HG02970 (cell line): ENCODE results near the gene PABPN1.
A peak's percentile ranks its signal among the peaks of the same experiment; 100 is the strongest.
"Not testable (repeated sequence)": the region's sequence is repeated elsewhere in the genome, so short reads cannot be mapped to it uniquely, and the experiment has no call there.

Experiments used
- ATAC-seq: cut with Tn5 transposase; IDR thresholded peaks from one replicate; pipeline ENCODE4 v1.9.1; 2021; ENCODE audit warnings: mild to moderate bottlenecking, moderate library complexity, moderate number of reproducible peaks; ENCODE audit not compliant: unreplicated experiment, low FRiP score

The PABPN1 gene, protein sequence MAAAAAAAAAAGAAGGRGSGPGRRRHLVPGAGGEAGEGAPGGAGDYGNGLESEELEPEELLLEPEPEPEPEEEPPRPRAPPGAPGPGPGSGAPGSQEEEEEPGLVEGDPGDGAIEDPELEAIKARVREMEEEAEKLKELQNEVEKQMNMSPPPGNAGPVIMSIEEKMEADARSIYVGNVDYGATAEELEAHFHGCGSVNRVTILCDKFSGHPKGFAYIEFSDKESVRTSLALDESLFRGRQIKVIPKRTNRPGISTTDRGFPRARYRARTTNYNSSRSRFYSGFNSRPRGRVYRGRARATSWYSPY

GRCh38 chr14:23320584-23321571 is at the start of gene PABPN1:
Gene PABPN1 (plus strand): TSS chr14:23321457. CDS start chr14:23321470, 13 bp downstream.
- ATAC-seq = peak; percentile 93

- ATAC-seq = no peak
These were observed 45.8 kb upstream of the PABPN1 start for GRCh38 chr14:23275412-23275811.

- ATAC-seq = no peak
These were observed 44.1 kb upstream of the PABPN1 start for GRCh38 chr14:23277189-23277588.

DNA sequence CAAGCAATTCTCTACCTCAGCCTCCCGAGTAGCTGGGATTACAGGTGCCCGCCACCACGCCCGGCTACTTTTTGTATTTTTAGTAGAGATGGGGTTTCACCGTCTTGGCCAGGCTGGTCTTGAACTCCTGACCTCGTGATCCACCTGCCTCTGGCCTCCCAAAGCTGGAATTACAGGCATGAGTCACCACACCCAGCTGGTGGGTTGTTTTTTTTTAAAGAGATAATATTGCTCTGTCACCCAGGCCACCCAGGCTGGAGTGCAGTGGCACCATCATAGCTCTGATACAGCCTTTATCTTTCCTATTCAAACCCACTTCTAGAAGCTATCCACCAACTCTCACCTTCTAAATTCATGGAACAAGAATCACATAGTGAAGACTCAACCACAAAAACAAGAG is 43.3 kb upstream of the PABPN1 start:
- not testable (repeated sequence) for ATAC-seq

GRCh38 chr14:23281247-23281646 is 40.0 kb upstream of the PABPN1 start:
- no peak for ATAC-seq

GRCh38 chr14:23284654-23285529 is 36.4 kb upstream of the PABPN1 start:
- ATAC-seq = no peak

GRCh38 chr14:23285530-23286019 is 35.7 kb upstream of the PABPN1 start:
- ATAC-seq = no peak

DNA sequence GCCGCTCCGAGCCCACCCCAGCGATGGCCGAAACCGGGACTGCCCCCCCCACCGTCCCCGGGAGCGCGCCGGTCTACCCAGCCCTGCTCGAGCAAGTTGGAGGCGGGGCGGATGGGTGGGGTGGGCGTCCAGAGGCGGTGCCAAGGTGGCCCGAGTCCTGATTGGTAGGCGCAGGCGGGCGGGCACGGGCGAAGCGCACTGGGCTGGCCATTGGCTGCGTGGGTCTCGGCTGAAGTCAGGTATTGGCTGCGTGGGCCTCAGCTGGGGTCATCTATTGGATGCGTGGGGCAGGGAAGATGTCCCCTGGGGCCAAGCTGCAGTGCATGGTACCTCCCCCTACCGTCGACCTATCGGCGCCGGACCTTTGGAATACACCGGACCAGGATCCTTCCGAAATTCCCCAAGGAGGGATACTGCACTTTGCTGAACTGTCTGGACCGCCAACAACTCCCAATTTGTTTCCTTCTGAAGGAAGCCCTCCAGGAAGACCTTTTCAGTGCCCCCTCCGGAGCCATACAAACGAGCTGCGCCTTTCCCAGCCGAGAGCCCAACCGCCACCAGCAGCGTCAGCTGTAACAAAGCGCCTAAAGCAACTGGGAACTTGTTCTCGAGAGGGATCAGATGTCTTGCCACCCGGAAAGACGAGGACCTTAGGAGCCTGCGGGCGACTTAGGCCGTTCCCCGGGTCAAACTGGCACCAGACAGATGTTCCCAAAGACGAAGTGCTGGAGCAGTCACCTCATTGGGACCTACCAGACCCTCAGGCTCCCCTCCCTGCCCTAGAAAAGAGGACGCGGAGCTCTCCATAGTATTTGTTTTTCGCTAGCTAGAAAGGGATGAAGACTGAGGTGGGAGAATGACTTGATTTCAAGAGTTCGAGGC is 35.0 kb upstream of the PABPN1 start, which contains the start of gene HOMEZ:
Gene HOMEZ (minus strand): TSS at position 113 of the 882 bp plus-strand sequence. CDS start 180 bp downstream, outside the sequence.
- ATAC-seq = peak; percentile 97

GRCh38 chr14:23286902-23287479 is 34.3 kb upstream of the PABPN1 start:
- ATAC-seq = no peak

DNA sequence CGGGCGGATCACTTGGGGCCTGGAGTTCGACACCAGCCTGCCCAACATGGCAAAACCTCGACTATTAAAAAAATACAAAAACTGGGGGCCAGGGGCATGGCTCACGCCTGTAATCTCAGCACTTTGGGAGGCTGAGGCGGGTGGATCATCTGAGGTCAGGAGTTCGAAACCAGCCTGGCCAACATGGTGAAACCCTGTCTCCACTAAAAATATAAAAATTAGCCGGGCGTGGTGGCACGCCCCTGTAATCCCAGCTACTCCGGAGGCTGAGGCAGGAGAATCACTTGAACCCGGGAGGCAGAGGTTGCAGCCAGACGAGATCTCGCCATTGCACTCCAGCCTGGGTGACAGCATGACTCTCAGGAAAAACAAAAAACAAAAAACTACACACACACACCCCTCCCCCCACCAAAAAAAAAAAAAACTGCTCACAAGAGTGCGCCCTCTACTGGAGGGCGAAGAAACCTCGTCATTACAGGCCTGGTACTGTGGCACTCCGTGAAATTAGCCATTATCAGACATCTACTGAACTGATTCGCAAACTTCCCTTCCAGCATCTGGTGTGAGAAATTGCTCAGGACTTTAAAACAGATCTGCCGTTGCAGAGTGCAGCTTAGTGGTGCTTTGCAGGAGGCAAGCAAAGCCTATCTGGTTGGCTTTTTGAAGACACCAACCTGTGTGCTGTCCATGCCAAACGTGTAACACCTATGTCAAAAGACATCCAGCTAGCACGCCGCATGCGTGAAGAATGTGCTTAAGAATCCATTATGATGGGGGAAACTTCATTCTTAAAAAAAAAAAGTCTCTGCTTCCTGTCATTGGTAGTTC is 26.3 kb upstream of the PABPN1 start:
- ATAC-seq = no peak

DNA sequence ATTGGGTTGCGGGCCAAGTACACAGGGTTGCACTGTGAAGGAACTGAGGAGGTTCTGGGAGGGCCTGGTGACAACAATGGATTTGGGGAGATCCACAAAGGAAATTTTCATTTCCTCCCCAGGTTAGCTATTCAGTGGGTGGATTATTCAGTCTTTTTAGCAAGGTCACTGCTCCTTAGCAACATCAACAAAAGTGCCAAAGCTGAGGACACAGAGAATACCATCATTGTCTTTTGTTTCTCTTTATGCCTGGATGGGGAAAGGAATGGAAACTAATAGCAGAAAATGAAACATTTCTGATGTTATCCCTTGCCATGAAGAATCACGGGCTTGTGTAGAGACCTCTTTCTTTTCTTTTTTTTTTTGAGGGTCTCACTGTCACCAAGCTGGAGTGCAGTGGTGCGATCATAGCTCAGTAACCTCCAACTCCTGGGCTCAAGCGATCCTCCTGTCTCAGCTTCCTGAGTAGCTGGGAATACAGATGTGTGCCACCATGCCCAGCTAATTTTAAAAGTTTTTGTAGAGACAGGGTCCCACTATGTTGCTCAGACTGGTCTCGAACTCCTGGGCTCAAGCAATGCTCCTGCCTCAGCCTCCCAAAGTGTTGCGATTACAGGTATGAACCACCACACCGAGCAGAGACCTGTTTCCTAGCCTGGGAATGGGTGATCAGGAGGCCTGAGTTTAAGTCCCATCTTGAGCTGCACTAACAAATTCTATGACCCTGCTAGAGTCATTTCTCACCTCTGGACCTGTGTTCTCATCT is 25.1 kb upstream of the PABPN1 start:
- ATAC-seq = no peak

GRCh38 chr14:23297096-23297495 is 24.2 kb upstream of the PABPN1 start:
- no peak for ATAC-seq

GRCh38 chr14:23297611-23298277 is 23.5 kb upstream of the PABPN1 start:
- ATAC-seq = no peak

DNA sequence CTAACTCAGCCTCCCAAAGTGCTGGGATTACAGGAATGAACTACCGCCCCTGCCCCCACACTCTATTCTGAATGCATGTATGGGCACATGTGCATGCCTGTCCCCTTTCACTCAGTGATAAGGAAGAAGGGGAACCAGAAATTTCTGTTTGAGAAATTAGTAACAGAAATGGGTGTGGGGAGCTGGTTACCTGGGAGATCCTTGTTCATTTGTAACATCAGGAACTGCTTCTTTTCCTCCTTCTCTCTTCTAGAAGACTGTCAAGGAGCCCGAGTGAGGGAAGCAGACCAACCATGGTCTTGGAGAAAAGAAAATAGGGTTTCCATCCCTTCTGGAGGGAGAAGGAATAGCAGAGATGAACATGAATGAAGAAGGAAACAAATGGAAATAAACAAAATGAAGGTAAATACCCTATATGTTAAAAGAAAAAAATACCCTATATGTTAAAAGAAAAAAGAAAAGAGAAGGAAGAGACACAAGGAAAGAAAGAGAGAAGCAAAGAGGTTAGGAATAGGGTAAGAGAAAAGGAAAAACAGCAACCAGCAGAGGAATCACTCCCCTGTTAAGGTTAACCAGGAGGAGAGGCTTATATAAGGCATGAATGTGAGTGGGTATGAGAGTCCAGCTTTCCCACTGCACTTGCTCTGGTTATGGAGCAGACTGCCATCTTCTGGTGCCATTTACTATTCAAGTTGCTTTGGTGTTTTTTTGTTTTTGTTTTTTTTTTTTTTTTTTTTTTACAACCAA is 21.9 kb upstream of the PABPN1 start:
- no peak for ATAC-seq

- ATAC-seq = no peak
These were observed 21.1 kb upstream of the PABPN1 start for GRCh38 chr14:23299986-23300686.
